D721Med (cell line): ENCODE results near the gene CETP.

ENCODE experiments used
- DNase-seq: peaks from one replicate; pipeline ENCODE4 v3.0.0; 2011; ENCODE audit warnings: low spot score; ENCODE audit not compliant: insufficient read length
- FAIRE-seq: peaks from 2 replicates; lab custom pipeline; 2011; peaks lifted over from hg19 to GRCh38; lab: Jason Lieb, UNC
- TF ChIP-seq, protein P1 (sequence below): IDR thresholded peaks from 2 replicates; pipeline ENCODE4 v1.5.1; 2012; ENCODE audit warnings: mild to moderate bottlenecking, control low read depth; ENCODE audit not compliant: insufficient read depth; ENCODE audit errors: missing control alignments

Gene CETP, protein sequence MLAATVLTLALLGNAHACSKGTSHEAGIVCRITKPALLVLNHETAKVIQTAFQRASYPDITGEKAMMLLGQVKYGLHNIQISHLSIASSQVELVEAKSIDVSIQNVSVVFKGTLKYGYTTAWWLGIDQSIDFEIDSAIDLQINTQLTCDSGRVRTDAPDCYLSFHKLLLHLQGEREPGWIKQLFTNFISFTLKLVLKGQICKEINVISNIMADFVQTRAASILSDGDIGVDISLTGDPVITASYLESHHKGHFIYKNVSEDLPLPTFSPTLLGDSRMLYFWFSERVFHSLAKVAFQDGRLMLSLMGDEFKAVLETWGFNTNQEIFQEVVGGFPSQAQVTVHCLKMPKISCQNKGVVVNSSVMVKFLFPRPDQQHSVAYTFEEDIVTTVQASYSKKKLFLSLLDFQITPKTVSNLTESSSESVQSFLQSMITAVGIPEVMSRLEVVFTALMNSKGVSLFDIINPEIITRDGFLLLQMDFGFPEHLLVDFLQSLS

DNA sequence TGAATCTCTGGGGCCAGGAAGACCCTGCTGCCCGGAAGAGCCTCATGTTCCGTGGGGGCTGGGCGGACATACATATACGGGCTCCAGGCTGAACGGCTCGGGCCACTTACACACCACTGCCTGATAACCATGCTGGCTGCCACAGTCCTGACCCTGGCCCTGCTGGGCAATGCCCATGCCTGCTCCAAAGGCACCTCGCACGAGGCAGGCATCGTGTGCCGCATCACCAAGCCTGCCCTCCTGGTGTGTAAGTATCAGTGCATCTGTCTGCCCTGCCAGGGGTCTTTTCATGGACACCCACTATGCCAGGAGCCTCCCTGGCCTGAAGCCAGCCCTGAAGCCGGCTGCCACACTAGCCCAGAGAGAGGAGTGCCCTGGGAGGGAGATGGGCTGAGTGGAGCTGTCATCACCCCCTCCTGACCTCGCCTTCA lies at the start of gene CETP:
CETP (plus strand) TSS at position 100 of the 431 bp plus-strand sequence; CDS start at position 130, 30 bp downstream.
- FAIRE-seq (no peak), DNase-seq (no peak)
- TF ChIP-seq, protein P1, sequence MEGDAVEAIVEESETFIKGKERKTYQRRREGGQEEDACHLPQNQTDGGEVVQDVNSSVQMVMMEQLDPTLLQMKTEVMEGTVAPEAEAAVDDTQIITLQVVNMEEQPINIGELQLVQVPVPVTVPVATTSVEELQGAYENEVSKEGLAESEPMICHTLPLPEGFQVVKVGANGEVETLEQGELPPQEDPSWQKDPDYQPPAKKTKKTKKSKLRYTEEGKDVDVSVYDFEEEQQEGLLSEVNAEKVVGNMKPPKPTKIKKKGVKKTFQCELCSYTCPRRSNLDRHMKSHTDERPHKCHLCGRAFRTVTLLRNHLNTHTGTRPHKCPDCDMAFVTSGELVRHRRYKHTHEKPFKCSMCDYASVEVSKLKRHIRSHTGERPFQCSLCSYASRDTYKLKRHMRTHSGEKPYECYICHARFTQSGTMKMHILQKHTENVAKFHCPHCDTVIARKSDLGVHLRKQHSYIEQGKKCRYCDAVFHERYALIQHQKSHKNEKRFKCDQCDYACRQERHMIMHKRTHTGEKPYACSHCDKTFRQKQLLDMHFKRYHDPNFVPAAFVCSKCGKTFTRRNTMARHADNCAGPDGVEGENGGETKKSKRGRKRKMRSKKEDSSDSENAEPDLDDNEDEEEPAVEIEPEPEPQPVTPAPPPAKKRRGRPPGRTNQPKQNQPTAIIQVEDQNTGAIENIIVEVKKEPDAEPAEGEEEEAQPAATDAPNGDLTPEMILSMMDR: no peak

DNA sequence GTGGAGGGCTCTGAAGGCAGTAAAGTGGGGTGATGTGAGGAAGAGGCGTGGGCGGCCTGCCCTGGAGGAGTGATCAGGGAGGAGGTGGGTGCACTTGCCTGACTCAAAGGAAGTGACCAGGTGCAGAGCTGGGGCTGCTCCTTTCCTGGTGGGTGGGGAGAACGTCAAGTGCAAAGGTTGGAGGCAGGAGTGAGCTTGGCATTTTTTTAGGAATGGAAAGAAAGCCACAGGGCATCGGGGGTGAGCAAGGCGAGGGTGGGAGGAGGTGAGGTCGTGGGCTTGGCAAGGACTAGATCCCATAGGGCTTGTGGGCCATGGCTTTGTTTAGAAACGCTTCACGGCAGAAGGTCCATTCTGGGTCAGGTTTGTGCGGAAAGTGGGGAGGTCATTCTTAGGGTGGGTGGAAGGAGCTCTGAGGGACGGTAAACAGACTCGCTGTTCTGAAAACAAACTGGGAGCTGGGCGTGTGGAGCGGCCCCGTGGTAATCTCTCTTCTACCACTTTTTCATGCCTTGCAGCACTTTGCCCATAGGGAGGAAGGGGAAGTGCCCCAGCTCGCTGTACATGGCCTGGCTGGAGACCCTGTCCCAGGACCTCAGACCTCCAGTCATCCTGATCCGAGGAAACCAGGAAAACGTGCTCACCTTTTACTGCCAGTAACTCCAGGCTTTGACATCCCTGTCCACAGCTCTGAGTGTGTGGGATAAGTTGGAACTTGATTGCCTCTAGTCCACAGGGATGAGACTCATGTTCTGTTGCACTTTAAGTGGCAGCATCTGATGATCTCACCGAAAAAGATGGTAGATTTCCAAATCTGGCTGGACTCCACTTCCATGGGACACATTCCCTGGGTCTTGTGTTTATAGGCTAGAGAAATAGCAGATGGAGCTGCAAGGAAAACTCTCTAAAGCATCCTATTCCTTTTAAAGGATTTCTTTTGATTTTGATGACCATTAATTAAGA lies 48.7 kb upstream of the CETP start:
- DNase-seq (no peak), FAIRE-seq (no peak)
- TF ChIP-seq, protein P1: no peak

DNA sequence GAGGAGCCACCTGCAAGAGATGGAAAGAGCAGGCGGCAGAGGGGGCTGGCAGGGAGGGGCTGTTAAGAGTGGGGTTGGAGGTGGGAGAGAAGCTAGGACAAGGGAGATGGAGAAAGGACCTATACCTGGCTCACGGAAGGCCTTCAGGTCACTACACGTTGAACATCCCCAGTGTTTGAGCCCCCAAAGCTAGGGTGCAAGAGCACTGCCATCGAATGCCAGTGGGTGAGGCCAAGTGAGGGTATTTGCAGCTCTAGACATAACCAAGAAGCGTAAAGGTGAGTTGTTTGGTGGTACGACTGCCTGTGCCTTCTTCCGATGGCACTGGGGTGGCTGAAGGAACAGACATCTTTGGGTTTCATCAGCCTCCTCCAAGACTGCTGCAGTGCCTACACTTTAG lies 46.9 kb upstream of the CETP start:
- TF ChIP-seq, protein P1: no peak
- DNase-seq (no peak), FAIRE-seq (no peak)

DNA sequence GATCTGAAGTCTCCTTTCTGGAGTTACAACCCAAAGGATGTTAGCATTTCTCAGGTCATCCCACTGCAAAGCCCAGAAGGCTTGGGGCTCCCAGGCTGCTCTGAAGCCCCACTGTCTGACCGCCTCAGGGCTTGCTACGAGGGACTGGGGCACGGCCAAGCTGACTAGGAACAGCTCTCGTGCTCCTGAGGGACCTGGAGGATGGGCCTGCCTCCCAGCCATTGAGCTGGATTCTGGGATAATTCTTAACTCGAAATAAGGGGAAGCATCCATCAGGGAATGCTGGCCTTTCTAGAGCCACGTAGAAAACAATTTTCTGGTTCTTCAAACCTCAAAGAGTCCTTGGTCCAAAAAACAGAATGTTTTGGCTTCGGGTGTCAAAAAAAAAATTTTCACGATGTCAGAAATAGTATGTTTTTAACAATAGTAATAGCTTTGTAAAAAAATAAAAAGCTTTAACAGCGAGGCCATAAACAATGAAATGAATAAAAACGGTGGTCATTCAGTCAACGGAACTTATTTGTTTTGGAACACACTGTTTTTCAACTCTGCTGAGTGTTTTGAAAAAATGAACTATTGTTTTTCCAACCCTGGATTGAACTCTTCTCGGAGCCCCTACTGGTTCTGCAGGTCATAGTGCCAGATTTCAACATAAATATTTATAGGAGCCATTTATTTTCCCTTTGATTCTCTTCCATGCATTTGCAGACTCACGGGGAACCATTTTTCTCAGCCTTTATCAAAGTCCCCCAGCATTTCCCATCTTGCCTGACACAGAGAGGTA lies 46.2 kb upstream of the CETP start:
- TF ChIP-seq, protein P1: no peak
- no peak for FAIRE-seq
- DNase-seq: no peak

DNA sequence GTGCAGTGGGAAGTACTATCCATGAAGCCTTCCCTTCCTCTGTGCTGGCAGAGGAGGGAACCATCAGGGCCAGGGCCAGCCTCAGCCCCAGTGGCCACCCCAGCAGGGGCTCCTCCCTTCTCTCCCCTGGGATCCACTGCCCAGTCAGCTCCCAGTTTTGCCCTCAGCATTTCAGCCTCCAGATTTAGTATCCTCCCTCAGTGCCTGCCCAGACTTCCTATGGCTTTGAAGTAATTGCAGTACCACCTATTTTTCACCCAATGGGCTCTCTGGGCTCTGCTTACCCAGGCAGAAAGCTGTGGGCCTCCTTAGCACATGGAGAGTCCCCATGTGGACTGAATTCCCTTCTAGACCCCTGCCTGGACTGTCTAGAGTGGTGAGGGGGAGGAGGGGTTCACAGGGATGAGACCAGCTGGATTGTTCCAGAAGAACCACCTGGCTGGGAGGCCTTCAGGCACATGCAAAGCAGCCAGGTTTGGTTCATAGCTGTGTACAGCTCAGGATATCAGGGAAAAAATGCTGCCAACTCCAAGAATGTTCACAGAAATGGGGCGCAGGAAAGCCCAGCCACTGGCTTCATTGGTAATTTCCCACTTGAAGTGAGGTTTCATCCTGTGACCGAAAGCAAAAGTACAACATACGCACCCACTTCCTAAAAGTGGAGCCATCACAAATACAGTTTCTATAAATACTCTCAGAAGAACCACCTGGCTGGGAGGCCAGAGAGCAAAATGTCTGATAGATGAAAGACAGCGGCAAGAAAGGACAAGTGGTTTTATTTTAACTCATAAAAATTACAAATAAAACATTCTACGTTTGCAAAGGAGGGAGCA lies 45.0 kb upstream of the CETP start:
- TF ChIP-seq, protein P1: no peak
- DNase-seq: no peak
- FAIRE-seq: no peak
